ENCODE data around the gene PPP4R4.
"Not testable (repeated sequence)": the region's sequence is repeated elsewhere in the genome, so short reads cannot be mapped to it uniquely, and the experiment has no call there.

PPP4R4 gene

GRCh38 chr14:94138251-94138650 is 35.9 kb upstream of the PPP4R4 start:
- DNase-seq (ENCODE audit: insufficient read length, low spot score): no peak
- no peak for FAIRE-seq
- TF ChIP-seq POLR2A (IDR thresholded peaks at IDR 0.05; ENCODE audit: low read depth, low read length): no peak

GRCh38 chr14:94139006-94139405 is 35.1 kb upstream of the PPP4R4 start:
- DNase-seq (ENCODE audit: insufficient read length, low spot score) (no peak), FAIRE-seq (no peak)
- TF ChIP-seq POLR2A (IDR thresholded peaks at IDR 0.05; ENCODE audit: low read depth, low read length): no peak

- TF ChIP-seq POLR2A (IDR thresholded peaks at IDR 0.05; ENCODE audit: low read depth, low read length): no peak
- FAIRE-seq: no peak
- no peak for DNase-seq (ENCODE audit: insufficient read length, low spot score)
Observed at GRCh38 chr14:94139421-94139820, 34.7 kb upstream of the PPP4R4 start.

GRCh38 chr14:94142247-94142646 is 31.9 kb upstream of the PPP4R4 start:
- FAIRE-seq (no peak), DNase-seq (ENCODE audit: insufficient read length, low spot score) (no peak)
- no peak for TF ChIP-seq POLR2A (IDR thresholded peaks at IDR 0.05; ENCODE audit: low read depth, low read length)

- FAIRE-seq: no peak
Observed at GRCh38 chr14:94142836-94143235, 31.3 kb upstream of the PPP4R4 start.

GRCh38 chr14:94143239-94143638 is 30.9 kb upstream of the PPP4R4 start:
- FAIRE-seq: no peak
- no peak for DNase-seq (ENCODE audit: insufficient read length, low spot score)

More at GRCh38 chr14:94142836-94143235, 31.3 kb upstream of the PPP4R4 start:
- no peak for DNase-seq (ENCODE audit: insufficient read length, low spot score)
- TF ChIP-seq POLR2A (IDR thresholded peaks at IDR 0.05; ENCODE audit: low read depth, low read length): no peak

GRCh38 chr14:94143711-94144110 is 30.4 kb upstream of the PPP4R4 start:
- TF ChIP-seq POLR2A (IDR thresholded peaks at IDR 0.05; ENCODE audit: low read depth, low read length): no peak
- FAIRE-seq (no peak), DNase-seq (ENCODE audit: insufficient read length, low spot score) (no peak)

More at GRCh38 chr14:94143239-94143638, 30.9 kb upstream of the PPP4R4 start:
- no peak for TF ChIP-seq POLR2A (IDR thresholded peaks at IDR 0.05; ENCODE audit: low read depth, low read length)

GRCh38 chr14:94144765-94145164 is 29.4 kb upstream of the PPP4R4 start:
- FAIRE-seq (no peak), DNase-seq (ENCODE audit: insufficient read length, low spot score) (no peak)
- no peak for TF ChIP-seq POLR2A (IDR thresholded peaks at IDR 0.05; ENCODE audit: low read depth, low read length)

GRCh38 chr14:94145902-94146527 is 28.1 kb upstream of the PPP4R4 start:
- DNase-seq (ENCODE audit: insufficient read length, low spot score): no peak
- TF ChIP-seq POLR2A (IDR thresholded peaks at IDR 0.05; ENCODE audit: low read depth, low read length): no peak
- no peak for FAIRE-seq

- DNase-seq (ENCODE audit: insufficient read length, low spot score) (no peak), FAIRE-seq (no peak)
- no peak for TF ChIP-seq POLR2A (IDR thresholded peaks at IDR 0.05; ENCODE audit: low read depth, low read length)
Observed at GRCh38 chr14:94152676-94153075, 21.4 kb upstream of the PPP4R4 start.

- FAIRE-seq: no peak
- no peak for DNase-seq (ENCODE audit: insufficient read length, low spot score)
- no peak for TF ChIP-seq POLR2A (IDR thresholded peaks at IDR 0.05; ENCODE audit: low read depth, low read length)
Observed at GRCh38 chr14:94153750-94154342, 20.3 kb upstream of the PPP4R4 start.

GRCh38 chr14:94156143-94156542 is 18.0 kb upstream of the PPP4R4 start:
- not testable (repeated sequence) for FAIRE-seq; DNase-seq (ENCODE audit: insufficient read length, low spot score)

- FAIRE-seq (no peak), DNase-seq (ENCODE audit: insufficient read length, low spot score) (no peak)
- no peak for TF ChIP-seq POLR2A (IDR thresholded peaks at IDR 0.05; ENCODE audit: low read depth, low read length)
Observed at GRCh38 chr14:94157197-94157596, 16.9 kb upstream of the PPP4R4 start.

GRCh38 chr14:94158239-94158883 is 15.8 kb upstream of the PPP4R4 start:
- TF ChIP-seq POLR2A (IDR thresholded peaks at IDR 0.05; ENCODE audit: low read depth, low read length): no peak
- DNase-seq (ENCODE audit: insufficient read length, low spot score) (no peak), FAIRE-seq (no peak)

GRCh38 chr14:94161058-94161457 is 13.1 kb upstream of the PPP4R4 start:
- no peak for TF ChIP-seq POLR2A (IDR thresholded peaks at IDR 0.05; ENCODE audit: low read depth, low read length)
- DNase-seq (ENCODE audit: insufficient read length, low spot score) (no peak), FAIRE-seq (no peak)
